RWPE2 (cell line): ENCODE data around the gene PALMD.

Experiments
- ATAC-seq: fragments of 200-7000 bp; cut with Tn5 transposase; 3 replicates; pipeline ENCODE4 v1.9.1; 2021; ENCODE audit warnings: low read depth
- DNase-seq: peaks from one replicate; pipeline ENCODE4 v3.0.0-alpha.2; 2020; ENCODE audit warnings: low spot score
- H3K27ac ChIP-seq: fragments of 450-650 bp; 2 replicates; pipeline ENCODE4 v1.5.1; 2017; ENCODE audit warnings: mild to moderate bottlenecking; ENCODE audit not compliant: poor library complexity, severe bottlenecking
- H3K27me3 ChIP-seq: fragments of 250-450 bp; sonication (Bioruptor Pico); 2 replicates; pipeline ENCODE4 v1.5.1; 2021; ENCODE audit warnings: mild to moderate bottlenecking, moderate library complexity; ENCODE audit not compliant: insufficient read depth, poor library complexity, severe bottlenecking
- H3K36me3 ChIP-seq: fragments of 250-450 bp; sonication (Bioruptor Pico); 2 replicates; pipeline ENCODE4 v1.5.1; 2020; ENCODE audit warnings: low read depth, mild to moderate bottlenecking, moderate library complexity
- H3K4me1 ChIP-seq: fragments of 250-450 bp; sonication (Bioruptor Pico); 2 replicates; pipeline ENCODE4 v1.5.1; 2021; ENCODE audit warnings: mild to moderate bottlenecking, moderate library complexity; ENCODE audit not compliant: insufficient read depth, poor library complexity, severe bottlenecking
- H3K4me3 ChIP-seq: fragments of 250-450 bp; sonication (Bioruptor Pico); 2 replicates; pipeline ENCODE4 v1.5.1; 2021; ENCODE audit warnings: mild to moderate bottlenecking, moderate library complexity; ENCODE audit not compliant: severe bottlenecking
- H3K9me3 ChIP-seq: fragments of 250-450 bp; sonication (Bioruptor Pico); 2 replicates; pipeline ENCODE4 v1.5.1; 2021; ENCODE audit warnings: mild to moderate bottlenecking, moderate library complexity; ENCODE audit not compliant: severe bottlenecking
- CTCF ChIP-seq: fragments of 450-650 bp; IDR thresholded peaks from one replicate; pipeline ENCODE4 v1.5.1; 2017; ENCODE audit warnings: mild to moderate bottlenecking, moderate library complexity; ENCODE audit not compliant: poor library complexity, severe bottlenecking

PALMD gene

DNA sequence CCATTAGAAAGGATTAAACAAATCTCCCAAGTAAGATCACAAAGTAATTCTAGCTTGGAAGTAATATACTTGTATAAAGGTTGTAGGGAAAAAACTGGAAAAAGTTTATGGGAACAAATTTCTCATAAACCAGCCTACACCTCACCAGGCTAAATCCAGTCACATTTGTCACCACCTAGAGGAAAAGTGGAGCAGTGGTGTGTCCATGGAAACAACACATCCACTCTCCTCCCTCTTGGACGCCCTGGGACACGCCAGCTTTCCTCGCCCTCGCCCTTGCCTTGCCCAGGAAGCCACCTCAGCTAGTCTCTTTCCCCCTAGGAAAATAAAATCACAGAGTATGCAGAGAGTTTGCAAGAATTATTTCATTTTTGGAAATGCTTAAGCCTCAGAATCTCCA, 2.2 kb downstream of the PALMD start:
- DNase-seq (no peak), ATAC-seq (no peak)
- H3K27ac ChIP-seq: no peak overlapping the region

DNA sequence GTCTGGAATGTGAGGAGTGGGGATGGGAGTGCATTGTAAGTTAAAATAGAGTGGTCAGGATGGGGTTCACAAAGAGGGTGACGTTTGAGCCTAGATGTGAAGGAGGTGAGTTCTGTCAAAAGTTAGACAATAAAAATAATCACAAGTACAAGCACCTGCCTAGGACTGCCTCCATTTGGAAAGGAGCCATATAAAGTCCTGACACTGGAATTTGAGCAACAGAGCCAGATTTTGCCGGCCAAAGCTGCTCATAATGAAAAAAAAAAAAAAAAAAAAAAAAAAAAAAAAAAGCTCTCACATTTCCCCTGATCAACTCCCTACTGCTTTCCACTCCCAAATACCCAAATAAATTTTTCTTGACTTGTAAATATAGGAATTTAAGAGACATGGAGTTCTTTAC, 4.1 kb downstream of the PALMD start:
- no peaks in the 10 kb centered on the region for H3K36me3 ChIP-seq
- no peaks in the 10 kb centered on the region for H3K27me3 ChIP-seq
- no peak overlapping the region for H3K27ac ChIP-seq
- no peak for ATAC-seq
- TF ChIP-seq CTCF: no peak
- peaks cover 17% of the 10 kb centered on the region for H3K4me1 ChIP-seq
- H3K9me3 ChIP-seq: no peaks in the 10 kb centered on the region
- no peak for DNase-seq
- H3K4me3 ChIP-seq: no peak overlapping the region

More for the DNA sequence above, 2.2 kb downstream of the PALMD start:
- no peak overlapping the region for H3K4me3 ChIP-seq
- no peaks in the 10 kb centered on the region for H3K36me3 ChIP-seq
- no peaks in the 10 kb centered on the region for H3K9me3 ChIP-seq
- no peaks in the 10 kb centered on the region for H3K27me3 ChIP-seq
- TF ChIP-seq CTCF: peak; percentile 28
- peaks cover 21% of the 10 kb centered on the region for H3K4me1 ChIP-seq

DNA sequence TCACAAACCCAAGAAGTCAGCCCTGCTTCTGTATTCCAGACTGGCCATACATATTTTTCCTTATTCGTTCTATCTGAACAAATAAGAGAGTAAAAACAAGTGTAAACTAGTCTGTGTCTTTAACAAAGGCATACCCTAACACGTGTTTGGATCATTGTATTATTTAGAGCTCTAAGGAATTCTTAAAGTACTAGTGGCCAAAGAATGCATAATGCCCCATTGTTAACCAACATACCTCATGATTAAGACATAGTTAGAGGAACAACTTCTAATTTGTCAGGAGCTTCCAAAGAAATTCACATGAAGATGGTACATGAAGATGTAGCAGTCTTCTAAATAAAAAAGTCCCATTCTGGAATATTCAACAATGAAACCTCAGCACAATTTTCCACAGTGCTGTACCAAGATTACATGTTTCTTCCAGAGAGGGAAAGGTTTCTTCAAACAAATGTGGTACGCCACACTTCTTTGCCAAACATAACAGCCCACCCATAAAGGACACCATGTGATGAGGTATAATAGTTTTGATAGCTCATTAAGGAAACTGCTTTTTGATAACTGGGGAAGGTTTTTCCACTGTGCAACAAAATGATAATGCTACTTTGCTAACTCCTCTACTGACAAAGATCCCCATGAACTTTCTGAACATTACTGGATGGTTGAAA, 5.0 kb downstream of the PALMD start:
- Histone ChIP-seq H3K27me3 (no peaks in the 10 kb centered on the region), H3K4me1 (peaks cover 14% of the 10 kb centered on the region), H3K27ac (no peak overlapping the region), H3K36me3 (no peaks in the 10 kb centered on the region), H3K9me3 (no peaks in the 10 kb centered on the region), H3K4me3 (no peak overlapping the region)
- DNase-seq (no peak), ATAC-seq (peak; percentile 63)
- no peak for TF ChIP-seq CTCF

DNA sequence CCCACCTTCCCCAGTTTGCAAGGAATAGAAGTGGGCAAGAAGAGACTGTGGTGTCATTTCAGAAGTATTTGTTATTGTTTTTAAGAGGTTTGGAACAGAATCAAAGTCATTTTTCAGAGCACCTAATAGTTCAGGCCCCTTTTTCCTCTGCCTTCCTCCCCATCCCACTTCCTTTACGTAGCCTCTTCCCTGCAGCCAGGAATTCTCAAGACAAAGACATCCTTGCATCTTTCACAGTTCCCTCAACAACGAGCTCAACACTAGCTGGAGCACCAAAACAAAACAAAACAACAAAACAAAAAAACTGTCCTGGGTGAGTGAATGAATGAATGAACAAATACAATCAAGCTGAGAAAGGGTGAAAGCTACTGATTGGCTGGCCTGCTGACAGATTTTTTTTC, 7.0 kb downstream of the PALMD start:
- Histone ChIP-seq H3K27ac (no peak overlapping the region), H3K9me3 (no peaks in the 10 kb centered on the region), H3K36me3 (no peaks in the 10 kb centered on the region), H3K27me3 (no peaks in the 10 kb centered on the region), H3K4me1 (peaks cover 14% of the 10 kb centered on the region), H3K4me3 (no peak overlapping the region)
- no peak for ATAC-seq
- no peak for TF ChIP-seq CTCF
- DNase-seq: no peak

DNA sequence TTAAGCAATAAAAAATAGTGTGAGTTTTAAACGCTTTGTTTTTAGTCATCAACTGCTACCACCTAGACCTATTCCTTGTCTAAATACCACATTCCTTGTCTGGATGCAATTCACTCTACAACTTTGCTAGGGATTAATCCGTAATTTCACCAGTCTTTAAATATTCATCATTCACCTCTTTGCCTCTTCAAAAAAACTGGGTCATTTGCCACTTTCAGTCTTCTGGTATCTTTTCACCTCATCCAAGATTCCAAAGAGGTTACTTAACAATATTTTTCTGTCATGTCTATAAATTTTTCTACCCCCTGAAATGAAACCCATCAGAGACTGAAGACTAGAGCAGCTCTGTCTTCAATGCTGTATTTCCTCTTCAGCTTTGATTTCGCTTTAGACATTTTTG, 9.5 kb downstream of the PALMD start:
- H3K27me3 ChIP-seq: no peaks in the 10 kb centered on the region
- H3K36me3 ChIP-seq: no peaks in the 10 kb centered on the region
- H3K4me3 ChIP-seq: no peak overlapping the region
- TF ChIP-seq CTCF: no peak
- no peak overlapping the region for H3K27ac ChIP-seq
- H3K9me3 ChIP-seq: no peaks in the 10 kb centered on the region
- no peak for ATAC-seq
- no peak for DNase-seq
- H3K4me1 ChIP-seq: peaks cover 25% of the 10 kb centered on the region
